ENCODE measurements around the gene ACVRL1.

- no peak for TF ChIP-seq CTCF (IDR thresholded peaks at IDR 0.05)
- TF ChIP-seq POLR2A (IDR thresholded peaks at IDR 0.05): no peak
- no peak for TF ChIP-seq EP300 (IDR thresholded peaks at IDR 0.05)
These were observed 637 bp downstream of the ACVRL1 start for GRCh38 chr12:51907856-51908425.

Data from tibial nerve (tissue), 4 donors.